Neural progenitor cell (in vitro differentiated cells): ENCODE measurements around the gene CTIF. TPM values are rescaled to one million over a fixed set of nuclear protein-coding genes. Genes with fewer than 3 reads are reported as not detected.
A peak's percentile ranks its signal among the peaks of the same experiment; 100 is the strongest.

Source experiments
- DNase-seq: peaks from one replicate; pipeline ENCODE4 v3.0.0-alpha.2; 2016; ENCODE audit warnings: low spot score
- H2AFZ ChIP-seq: fragments of 200-600 bp; sonication (generic); replicated peaks from 2 replicates; pipeline ENCODE4 v1.6.1; 2016; ENCODE audit warnings: antibody characterized with exemption
- H3F3A ChIP-seq: fragments of 200-600 bp; sonication (generic); 2 replicates; pipeline ENCODE4 v1.6.1; 2016; ENCODE audit warnings: antibody characterized with exemption, low read depth
- H3K27ac ChIP-seq: fragments of 200-600 bp; sonication (generic); 2 replicates; pipeline ENCODE4 v1.5.1; 2016; ENCODE audit warnings: mild to moderate bottlenecking
- H3K27me3 ChIP-seq: fragments of 200-600 bp; sonication (generic); 2 replicates; pipeline ENCODE4 v1.6.1; 2016; ENCODE audit warnings: mild to moderate bottlenecking, moderate library complexity
- H3K36me3 ChIP-seq: fragments of 200-600 bp; sonication (generic); 2 replicates; pipeline ENCODE4 v1.5.1; 2016
- H3K4me1 ChIP-seq: fragments of 200-600 bp; sonication (generic); 2 replicates; pipeline ENCODE4 v1.6.1; 2016; ENCODE audit warnings: mixed run types
- H3K4me2 ChIP-seq: fragments of 200-600 bp; sonication (generic); 2 replicates; pipeline ENCODE4 v1.6.1; 2016
- H3K4me3 ChIP-seq: fragments of 200-600 bp; sonication (generic); 2 replicates; pipeline ENCODE4 v1.5.1; 2016
- H3K79me2 ChIP-seq: fragments of 200-600 bp; sonication (generic); 2 replicates; pipeline ENCODE4 v1.6.1; 2016; ENCODE audit warnings: low read depth
- H3K9ac ChIP-seq: fragments of 200-600 bp; sonication (generic); 2 replicates; pipeline ENCODE4 v1.6.1; 2016
- H3K9me3 ChIP-seq: fragments of 200-600 bp; sonication (generic); 2 replicates; pipeline ENCODE4 v1.5.1; 2016; ENCODE audit warnings: low read depth
- H4K20me1 ChIP-seq: fragments of 200-600 bp; sonication (generic); 2 replicates; pipeline ENCODE4 v1.6.1; 2016; ENCODE audit warnings: low read depth
- H3K27ac Mint-ChIP-seq: 3 replicates; pipeline ENCODE4 v1.8.0; 2021; ENCODE audit warnings: mixed read lengths
- H3K27me3 Mint-ChIP-seq: 2 replicates; pipeline ENCODE4 v1.8.0; 2022; ENCODE audit warnings: low read depth, mild to moderate bottlenecking, inconsistent platforms, moderate library complexity, mixed read lengths; ENCODE audit not compliant: insufficient read depth
- H3K36me3 Mint-ChIP-seq: 3 replicates; pipeline ENCODE4 v1.8.0; 2021; ENCODE audit warnings: mixed read lengths
- H3K4me1 Mint-ChIP-seq: 3 replicates; pipeline ENCODE4 v1.8.0; 2021; ENCODE audit warnings: mixed read lengths
- H3K4me3 Mint-ChIP-seq: 3 replicates; pipeline ENCODE4 v1.8.0; 2021; ENCODE audit warnings: mild to moderate bottlenecking, moderate library complexity, mixed read lengths
- H3K9me3 Mint-ChIP-seq: 3 replicates; pipeline ENCODE4 v1.8.0; 2020; ENCODE audit warnings: mixed read lengths
- EZH2 ChIP-seq: fragments of 200-600 bp; sonication (generic); IDR thresholded peaks from 2 replicates; pipeline ENCODE4 v1.6.1; 2017; ENCODE audit warnings: antibody characterized with exemption, mild to moderate bottlenecking, moderate library complexity
- EZH2phosphoT487 ChIP-seq: fragments of 200-600 bp; sonication (generic); IDR thresholded peaks from 2 replicates; pipeline ENCODE4 v1.6.1; 2017; ENCODE audit warnings: antibody characterized with exemption
- total RNA-seq: library from RNA; depleted of rRNA; stranded (reverse); fragments of >200 nt; gene quantifications from 2 replicates; pipeline ENCODE4 v1.2.3, GENCODE V29; 2015; ENCODE audit warnings: low replicate concordance
- TF ChIP-seq, protein P1 (sequence below): fragments of 200-600 bp; sonication (generic); IDR thresholded peaks from 2 replicates; pipeline ENCODE4 v1.5.1; 2017; ENCODE audit warnings: antibody characterized with exemption, mild to moderate bottlenecking

Gene CTIF
- total RNA-seq, 1 donor from 2014 or later, result 17.6 TPM

DNA sequence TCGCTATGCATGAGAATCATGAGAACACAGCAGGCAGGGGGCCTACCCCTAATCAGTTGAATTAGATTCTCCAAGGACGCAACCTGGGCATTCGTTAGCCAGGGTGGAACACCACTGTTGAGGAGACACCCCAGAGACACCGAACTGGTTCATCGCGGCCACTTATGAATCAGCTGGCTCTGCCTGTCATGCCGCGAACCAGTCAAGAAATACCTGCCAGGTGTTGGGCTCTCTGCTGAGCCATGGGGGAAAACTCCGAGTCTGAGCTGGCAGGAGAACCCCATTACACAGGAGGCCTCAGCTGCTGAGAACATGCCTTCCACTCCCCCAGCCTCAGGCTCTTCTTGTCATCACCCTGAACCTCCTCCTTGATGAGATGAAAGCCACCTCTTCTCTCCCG is 227.7 kb downstream of the CTIF start:
- H3K4me1 Mint-ChIP-seq, result peaks cover 19% of the 10 kb centered on the region
- Histone ChIP-seq H4K20me1 (no peaks in the 10 kb centered on the region), H3F3A (no peaks in the 10 kb centered on the region), H3K79me2 (no peaks in the 10 kb centered on the region), H3K4me2 (no peak overlapping the region), H3K27ac (no peak overlapping the region), H3K9me3 (no peaks in the 10 kb centered on the region), H3K36me3 (no peaks in the 10 kb centered on the region), H3K27me3 (no peaks in the 10 kb centered on the region), H3K4me3 (no peak overlapping the region), H3K4me1 (peaks cover 4% of the 10 kb centered on the region), H3K9ac (no peak overlapping the region), H2AFZ (no peak overlapping the region)
- DNase-seq, result no peak
- H3K27ac Mint-ChIP-seq, result no peak overlapping the region
- no peaks in the 10 kb centered on the region for H3K9me3 Mint-ChIP-seq
- no peak for TF ChIP-seq EZH2phosphoT487
- TF ChIP-seq, protein P1, sequence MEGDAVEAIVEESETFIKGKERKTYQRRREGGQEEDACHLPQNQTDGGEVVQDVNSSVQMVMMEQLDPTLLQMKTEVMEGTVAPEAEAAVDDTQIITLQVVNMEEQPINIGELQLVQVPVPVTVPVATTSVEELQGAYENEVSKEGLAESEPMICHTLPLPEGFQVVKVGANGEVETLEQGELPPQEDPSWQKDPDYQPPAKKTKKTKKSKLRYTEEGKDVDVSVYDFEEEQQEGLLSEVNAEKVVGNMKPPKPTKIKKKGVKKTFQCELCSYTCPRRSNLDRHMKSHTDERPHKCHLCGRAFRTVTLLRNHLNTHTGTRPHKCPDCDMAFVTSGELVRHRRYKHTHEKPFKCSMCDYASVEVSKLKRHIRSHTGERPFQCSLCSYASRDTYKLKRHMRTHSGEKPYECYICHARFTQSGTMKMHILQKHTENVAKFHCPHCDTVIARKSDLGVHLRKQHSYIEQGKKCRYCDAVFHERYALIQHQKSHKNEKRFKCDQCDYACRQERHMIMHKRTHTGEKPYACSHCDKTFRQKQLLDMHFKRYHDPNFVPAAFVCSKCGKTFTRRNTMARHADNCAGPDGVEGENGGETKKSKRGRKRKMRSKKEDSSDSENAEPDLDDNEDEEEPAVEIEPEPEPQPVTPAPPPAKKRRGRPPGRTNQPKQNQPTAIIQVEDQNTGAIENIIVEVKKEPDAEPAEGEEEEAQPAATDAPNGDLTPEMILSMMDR, result no peak
- no peak for TF ChIP-seq EZH2
- H3K36me3 Mint-ChIP-seq, result peaks cover 8% of the 10 kb centered on the region
- peaks cover 2% of the 10 kb centered on the region for H3K27me3 Mint-ChIP-seq
- H3K4me3 Mint-ChIP-seq, result no peak overlapping the region

- no peak overlapping the region for H3K27ac ChIP-seq
- no peaks in the 10 kb centered on the region for H3K9me3 ChIP-seq
- H3F3A ChIP-seq, result no peaks in the 10 kb centered on the region
- no peak overlapping the region for H3K9ac ChIP-seq
- peaks cover 2% of the 10 kb centered on the region for H3K27me3 Mint-ChIP-seq
- H3K4me3 ChIP-seq, result no peak overlapping the region
- TF ChIP-seq EZH2 (no peak), EZH2phosphoT487 (no peak)
- TF ChIP-seq, protein P1, result no peak
- no peaks in the 10 kb centered on the region for H3K9me3 Mint-ChIP-seq
- DNase-seq, result no peak
- peak overlapping the region; percentile 11 for H3K27ac Mint-ChIP-seq
- no peaks in the 10 kb centered on the region for H4K20me1 ChIP-seq
- no peak overlapping the region for H2AFZ ChIP-seq
- H3K27me3 ChIP-seq, result no peaks in the 10 kb centered on the region
- H3K4me1 Mint-ChIP-seq, result peaks cover 21% of the 10 kb centered on the region
- H3K4me3 Mint-ChIP-seq, result no peak overlapping the region
- H3K79me2 ChIP-seq, result no peaks in the 10 kb centered on the region
- H3K36me3 Mint-ChIP-seq, result peaks cover 3% of the 10 kb centered on the region
- H3K36me3 ChIP-seq, result no peaks in the 10 kb centered on the region
- no peak overlapping the region for H3K4me2 ChIP-seq
- H3K4me1 ChIP-seq, result peaks cover 4% of the 10 kb centered on the region
Measured at GRCh38 chr18:48767090-48767690, 228.4 kb downstream of the CTIF start.

DNA sequence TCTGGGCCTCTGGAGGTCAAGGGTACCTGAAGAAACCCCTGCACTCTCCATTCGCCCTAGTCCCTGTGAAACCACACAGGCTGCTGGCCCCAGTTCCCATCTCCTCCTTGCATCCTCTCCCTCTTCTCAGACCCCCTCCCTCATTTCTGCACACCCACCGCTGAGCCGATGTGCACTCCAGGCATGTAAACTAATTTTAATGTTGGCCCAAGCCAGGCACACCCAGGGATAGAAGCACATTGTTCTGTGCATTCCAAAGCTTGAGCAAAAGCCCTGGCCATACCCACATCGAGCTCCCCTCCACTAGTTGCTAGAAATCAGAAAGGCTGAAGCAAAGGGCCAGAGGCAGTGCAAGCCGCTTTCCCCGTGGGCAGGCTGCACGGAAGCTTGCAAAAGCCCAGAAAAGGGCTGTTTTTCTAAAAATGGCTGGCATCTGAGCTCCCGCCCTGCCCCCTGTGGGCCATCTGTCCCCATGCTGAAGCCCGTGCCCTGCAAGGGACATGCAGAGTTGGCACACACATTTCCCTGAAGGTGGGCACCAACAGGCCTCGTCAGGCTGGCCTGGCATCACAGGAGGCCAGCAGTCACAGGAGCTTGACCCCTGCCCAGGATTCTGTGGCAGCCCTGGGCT is 230.3 kb downstream of the CTIF start:
- no peak overlapping the region for H3K9ac ChIP-seq
- H4K20me1 ChIP-seq, result no peaks in the 10 kb centered on the region
- H3K27ac Mint-ChIP-seq, result peak overlapping the region; percentile 34
- H2AFZ ChIP-seq, result no peak overlapping the region
- peaks cover 3% of the 10 kb centered on the region for H3K36me3 Mint-ChIP-seq
- H3K4me3 ChIP-seq, result no peak overlapping the region
- H3K27ac ChIP-seq, result no peak overlapping the region
- peaks cover 5% of the 10 kb centered on the region for H3K27me3 Mint-ChIP-seq
- no peak overlapping the region for H3K4me2 ChIP-seq
- TF ChIP-seq EZH2phosphoT487, result no peak
- no peak for TF ChIP-seq EZH2
- TF ChIP-seq, protein P1, result peak; percentile 15
- H3K9me3 Mint-ChIP-seq, result no peaks in the 10 kb centered on the region
- no peaks in the 10 kb centered on the region for H3K9me3 ChIP-seq
- H3K36me3 ChIP-seq, result no peaks in the 10 kb centered on the region
- H3K79me2 ChIP-seq, result no peaks in the 10 kb centered on the region
- H3K4me1 Mint-ChIP-seq, result peaks cover 21% of the 10 kb centered on the region
- DNase-seq, result no peak
- H3K4me3 Mint-ChIP-seq, result no peak overlapping the region
- no peaks in the 10 kb centered on the region for H3K27me3 ChIP-seq
- H3K4me1 ChIP-seq, result no peaks in the 10 kb centered on the region
- H3F3A ChIP-seq, result no peaks in the 10 kb centered on the region
